HG03575 (cell line): Measurements from ENCODE around the gene CD300LB.
"Not testable (repeated sequence)": the region's sequence is repeated elsewhere in the genome, so short reads cannot be mapped to it uniquely, and the experiment has no call there.

Source experiments
- ATAC-seq: cut with Tn5 transposase; IDR thresholded peaks from one replicate; pipeline ENCODE4 v1.9.1; 2021; ENCODE audit not compliant: unreplicated experiment, insufficient number of reproducible peaks, low FRiP score; ENCODE audit errors: extremely low read depth

CD300LB gene

DNA sequence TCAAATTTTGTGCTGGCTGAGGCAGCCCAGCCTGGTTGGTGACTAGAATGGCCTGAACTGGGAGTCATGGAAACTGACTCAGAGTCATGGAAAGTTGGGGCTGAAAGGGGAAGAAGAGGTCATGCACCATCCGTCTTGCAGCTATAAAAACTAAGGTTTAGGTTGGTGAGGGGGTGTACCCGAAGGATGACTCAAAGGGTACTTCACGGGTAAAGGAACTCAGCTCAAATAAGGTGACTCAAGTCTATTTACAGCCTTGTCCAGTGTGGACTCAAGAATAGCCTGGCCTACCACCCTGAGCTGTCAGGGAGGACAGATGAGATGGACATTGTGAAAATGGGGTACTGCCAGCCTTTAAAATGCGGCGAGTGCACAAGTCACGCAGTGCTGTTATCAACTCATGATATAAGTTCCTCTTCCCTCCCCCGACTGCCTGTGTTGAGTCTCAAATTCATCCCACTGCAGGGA lies 18.6 kb downstream of the CD300LB start:
- ATAC-seq: peak; percentile 25

- no peak for ATAC-seq
Measured at GRCh38 chr17:74512036-74512435, 19.2 kb downstream of the CD300LB start.

- no peak for ATAC-seq
Measured at GRCh38 chr17:74508156-74508555, 23.1 kb downstream of the CD300LB start.

DNA sequence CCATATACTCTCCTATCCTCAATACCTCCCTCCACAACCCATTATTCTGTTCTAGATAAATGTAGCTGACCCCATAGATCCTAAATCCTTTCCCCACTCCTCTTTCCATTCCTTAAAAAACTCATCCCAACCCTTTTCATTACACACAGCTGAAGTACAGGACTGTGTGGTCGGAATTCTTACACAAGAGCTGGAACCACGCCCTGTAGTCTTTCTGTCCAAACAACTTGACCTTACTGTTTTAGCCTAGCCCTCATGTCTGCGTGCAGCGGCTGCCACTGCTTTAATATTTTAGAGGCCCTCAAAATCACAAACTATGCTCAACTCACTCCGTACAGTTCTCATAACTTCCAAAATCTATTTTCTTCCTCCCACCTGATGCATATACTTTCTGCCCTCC lies 27.3 kb downstream of the CD300LB start:
- not testable (repeated sequence) for ATAC-seq

DNA sequence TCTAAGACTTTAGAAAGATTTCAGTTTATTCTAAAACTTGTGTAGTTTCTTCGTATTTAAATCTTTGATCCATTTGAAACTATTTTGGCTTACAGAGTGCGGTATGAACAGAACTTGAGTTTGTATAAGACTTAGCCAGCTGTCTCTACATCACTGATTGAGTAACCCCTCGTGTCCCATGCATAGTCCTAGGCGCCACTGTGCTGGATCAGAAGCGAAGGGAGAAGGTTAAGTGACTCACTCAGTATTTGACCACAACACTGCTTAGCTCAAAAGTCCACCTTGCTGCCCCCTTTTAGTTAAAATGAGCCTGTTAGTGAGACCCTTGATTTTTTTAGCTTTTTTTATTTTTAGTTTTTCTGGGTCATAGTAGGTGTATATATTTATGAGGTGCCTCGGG lies 28.4 kb downstream of the CD300LB start:
- ATAC-seq: no peak

- no peak for ATAC-seq
Measured at GRCh38 chr17:74499992-74500391, 31.3 kb downstream of the CD300LB start.

DNA sequence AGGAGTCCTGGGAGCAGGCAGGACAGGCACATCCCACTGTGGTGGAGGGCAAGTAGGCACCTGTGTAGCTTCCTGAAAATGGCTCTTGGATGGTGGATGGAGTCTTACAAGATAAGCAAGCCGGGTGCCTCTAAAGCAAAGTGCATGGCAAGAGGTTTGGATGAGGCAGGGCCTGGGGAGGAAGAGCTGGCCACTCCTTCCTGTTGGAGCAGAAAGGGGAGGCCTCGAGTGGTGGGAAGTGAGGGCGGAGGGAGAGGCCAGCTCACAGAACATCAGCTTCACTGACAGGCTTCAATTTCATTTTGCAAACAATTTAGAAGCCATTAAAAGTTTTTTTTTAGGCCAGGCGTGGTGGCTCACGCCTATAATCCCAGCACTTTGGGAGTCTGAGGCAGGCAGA lies 33.8 kb downstream of the CD300LB start:
- no peak for ATAC-seq

DNA sequence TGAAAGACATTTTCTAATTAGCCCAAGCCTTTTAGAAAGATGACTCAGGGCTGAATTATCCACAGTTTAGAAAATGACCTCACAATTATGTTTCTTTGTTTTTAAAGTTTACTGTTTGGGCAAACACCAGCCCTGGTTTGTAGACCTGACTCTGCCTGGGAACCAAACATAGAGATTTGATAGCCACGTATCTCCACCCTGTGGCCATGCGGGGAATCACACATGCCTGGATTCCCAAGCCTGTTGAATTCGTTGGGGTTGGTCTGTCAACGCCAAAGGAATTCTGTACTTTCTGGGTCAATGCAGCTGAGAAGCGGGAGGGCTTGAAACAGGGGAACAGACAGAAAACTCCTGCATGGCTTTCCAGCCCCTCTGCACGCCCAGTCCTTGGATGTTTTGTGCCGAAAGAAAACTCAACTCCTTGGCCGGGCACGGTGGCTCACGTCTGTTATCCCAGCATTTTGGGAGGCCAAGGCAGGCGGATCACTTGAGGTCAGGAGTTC lies 37.9 kb downstream of the CD300LB start:
- ATAC-seq: no peak

GRCh38 chr17:74491626-74492025 lies 39.6 kb downstream of the CD300LB start:
- no peak for ATAC-seq

- no peak for ATAC-seq
Measured at GRCh38 chr17:74490716-74491115, 40.6 kb downstream of the CD300LB start.

- not testable (repeated sequence) for ATAC-seq
Measured at GRCh38 chr17:74488276-74488675, 43.0 kb downstream of the CD300LB start.

GRCh38 chr17:74485841-74486240 lies 45.4 kb downstream of the CD300LB start:
- no peak for ATAC-seq

DNA sequence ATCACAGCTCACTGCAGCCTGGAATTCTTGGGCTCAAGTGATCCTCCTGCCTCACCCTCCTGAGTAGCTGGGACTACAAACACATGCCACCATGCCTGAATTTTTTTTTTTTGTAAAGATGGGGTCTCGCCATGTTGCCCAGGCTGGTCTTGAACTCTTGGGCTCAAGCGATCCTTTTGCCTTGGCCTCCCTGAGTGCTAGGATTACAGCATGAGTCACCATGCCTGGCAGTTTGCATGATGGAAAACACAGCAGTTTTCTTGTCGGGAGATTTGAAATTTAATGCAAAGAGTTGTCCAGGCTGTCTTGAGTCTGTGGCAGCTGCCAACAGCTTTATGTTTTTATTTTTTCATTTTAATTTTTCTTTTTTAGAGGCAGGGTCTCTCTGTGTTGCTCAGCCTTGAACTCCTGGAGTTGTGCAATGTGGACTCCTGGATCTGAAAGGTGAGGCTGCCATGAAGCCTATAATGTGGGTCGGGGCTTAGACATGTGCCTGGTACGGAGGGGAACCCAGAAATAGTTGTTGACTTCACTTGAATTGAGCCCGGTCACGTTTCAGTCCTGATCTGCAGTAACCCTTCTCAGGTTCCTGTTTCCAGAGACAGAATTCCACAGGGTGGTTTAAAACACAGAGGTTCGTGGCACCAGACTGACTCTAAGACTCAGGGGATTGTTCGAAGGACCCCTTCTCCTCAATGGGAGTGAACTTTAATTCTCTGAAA lies 46.1 kb downstream of the CD300LB start:
- no peak for ATAC-seq

GRCh38 chr17:74484066-74484465 lies 47.2 kb downstream of the CD300LB start:
- no peak for ATAC-seq

GRCh38 chr17:74481621-74482020 lies 49.7 kb downstream of the CD300LB start:
- ATAC-seq: no peak

- ATAC-seq: no peak
Measured at GRCh38 chr17:74480290-74480689, 51.0 kb downstream of the CD300LB start.

DNA sequence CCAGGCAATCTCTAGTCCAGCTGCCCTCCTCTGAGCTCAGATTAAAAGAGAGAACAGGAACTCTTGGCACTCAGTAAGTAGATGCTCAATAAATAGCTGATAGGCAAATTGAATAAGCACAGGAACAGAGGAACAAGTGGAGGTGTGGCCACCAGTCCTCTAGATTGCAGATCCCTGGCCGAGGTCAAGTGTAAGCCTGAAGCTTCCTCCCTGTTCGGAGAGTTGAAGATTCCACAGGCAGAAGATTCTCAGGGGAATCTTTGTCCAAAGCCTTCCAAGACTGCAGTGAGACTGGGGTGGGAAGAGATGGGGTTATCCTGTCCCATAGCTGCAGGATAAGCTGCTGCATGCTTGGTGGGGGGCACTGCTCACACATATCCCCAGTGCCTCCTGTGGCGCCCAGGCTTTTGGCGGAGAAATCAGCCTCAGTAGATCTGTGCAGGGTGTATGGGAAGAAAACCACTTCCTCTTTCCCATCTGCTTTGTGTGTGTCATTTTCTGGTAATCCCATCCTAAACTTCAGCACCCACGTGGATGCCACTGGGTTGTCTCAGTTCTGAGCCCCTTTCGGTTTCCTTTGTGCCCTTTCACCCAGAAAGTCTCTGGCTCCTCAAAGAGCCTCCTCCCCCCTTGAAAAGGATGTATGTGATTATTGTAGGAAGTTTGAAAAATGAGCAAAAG lies 52.7 kb downstream of the CD300LB start:
- no peak for ATAC-seq

DNA sequence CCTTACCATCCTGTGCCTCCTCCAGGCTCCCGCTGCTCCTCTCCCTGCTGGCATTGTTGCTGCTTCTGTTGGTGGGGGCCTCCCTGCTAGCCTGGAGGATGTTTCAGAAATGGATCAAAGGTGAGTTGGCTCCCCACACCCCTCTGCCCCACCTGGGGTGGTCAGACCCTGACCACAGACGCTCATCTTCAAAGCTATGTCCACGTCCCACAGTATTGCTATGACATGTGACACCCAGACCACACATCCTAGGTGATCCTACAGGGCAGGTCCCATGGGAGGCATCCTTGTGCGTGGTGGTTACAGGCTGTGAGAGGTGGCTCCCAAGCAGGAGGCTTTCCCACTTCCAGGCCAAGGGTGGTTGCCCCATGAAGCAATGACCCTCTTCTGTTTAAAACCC lies 53.9 kb downstream of the CD300LB start:
- no peak for ATAC-seq

DNA sequence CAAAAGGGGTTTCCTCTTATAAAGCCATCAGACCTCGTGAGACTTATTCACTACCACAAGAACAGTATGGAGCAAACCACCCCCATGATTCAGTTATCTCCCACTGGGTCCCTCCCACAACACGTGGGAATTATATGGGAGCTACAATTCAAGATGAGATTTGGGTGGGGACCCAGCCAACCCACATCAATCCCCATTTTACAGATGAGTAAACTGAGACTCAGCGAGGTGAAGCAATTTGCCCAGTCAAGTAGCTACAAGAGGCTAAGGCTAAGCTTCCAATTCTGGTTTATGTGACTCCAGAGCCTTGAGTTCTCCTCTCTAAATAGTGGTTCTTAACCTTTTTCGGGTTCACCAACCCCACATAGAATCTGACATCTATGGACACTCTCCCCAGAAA lies 56.1 kb downstream of the CD300LB start:
- no peak for ATAC-seq

GRCh38 chr17:74474043-74474792 lies 57.1 kb downstream of the CD300LB start:
- ATAC-seq: no peak
